Astrocyte (in vitro differentiated cells and primary cell): Measurements from ENCODE around the gene ITSN1. TPM values are rescaled to one million over a fixed set of nuclear protein-coding genes. Genes with fewer than 3 reads are reported as not detected.

ENCODE experiments used
- DNase-seq: peaks from one replicate; pipeline ENCODE4 v3.0.0-alpha.2; 2010; ENCODE audit warnings: low read depth
- FAIRE-seq: peaks from 2 replicates; lab custom pipeline; 2011; peaks lifted over from hg19 to GRCh38; lab: Jason Lieb, UNC
- H2AFZ ChIP-seq: 2 replicates; pipeline ENCODE4 v1.6.0; 2012; ENCODE audit warnings: low read depth, low read length, inconsistent platforms
- H3K27ac ChIP-seq: 2 replicates; pipeline ENCODE4 v1.5.1; 2011; ENCODE audit warnings: low read depth, low read length, inconsistent platforms
- H3K27me3 ChIP-seq: 2 replicates; pipeline ENCODE4 v1.6.0; 2011; ENCODE audit warnings: low read length, inconsistent platforms; ENCODE audit not compliant: insufficient read depth
- H3K36me3 ChIP-seq: 2 replicates; pipeline ENCODE4 v1.5.1; 2011; ENCODE audit warnings: low read length, inconsistent platforms; ENCODE audit not compliant: insufficient read depth
- H3K4me1 ChIP-seq: 2 replicates; pipeline ENCODE4 v1.5.1; 2011; ENCODE audit warnings: low read length, inconsistent platforms; ENCODE audit not compliant: insufficient read depth
- H3K4me2 ChIP-seq: 2 replicates; pipeline ENCODE4 v1.6.0; 2012; ENCODE audit warnings: low read length, inconsistent platforms
- H3K4me3 ChIP-seq: 2 replicates; pipeline ENCODE4 v1.5.1; 2011; ENCODE audit warnings: low read depth, mild to moderate bottlenecking, low read length, inconsistent platforms; ENCODE audit not compliant: insufficient read depth
- H3K79me2 ChIP-seq: 2 replicates; pipeline ENCODE4 v1.6.0; 2012; ENCODE audit warnings: mild to moderate bottlenecking, low read length, inconsistent platforms; ENCODE audit not compliant: insufficient read depth
- H3K9ac ChIP-seq: 2 replicates; pipeline ENCODE4 v1.6.0; 2012; ENCODE audit warnings: mild to moderate bottlenecking, low read length, inconsistent platforms
- H3K9me3 ChIP-seq: 2 replicates; pipeline ENCODE4 v1.5.1; 2012; ENCODE audit warnings: low read depth, mild to moderate bottlenecking, low read length, inconsistent platforms; ENCODE audit not compliant: insufficient read depth
- H4K20me1 ChIP-seq: 2 replicates; pipeline ENCODE4 v1.6.0; 2012; ENCODE audit warnings: low read length, inconsistent platforms; ENCODE audit not compliant: insufficient read depth
- H3K27ac Mint-ChIP-seq: one replicate; pipeline ENCODE4 v1.8.0; 2021; ENCODE audit warnings: mild to moderate bottlenecking, mixed read lengths; ENCODE audit not compliant: unreplicated experiment
- H3K27me3 Mint-ChIP-seq: one replicate; pipeline ENCODE4 v1.8.0; 2021; ENCODE audit warnings: low read depth, mixed read lengths; ENCODE audit not compliant: unreplicated experiment
- H3K36me3 Mint-ChIP-seq: one replicate; pipeline ENCODE4 v1.8.0; 2021; ENCODE audit warnings: low read depth, mixed read lengths; ENCODE audit not compliant: unreplicated experiment
- H3K4me1 Mint-ChIP-seq: one replicate; pipeline ENCODE4 v1.8.0; 2021; ENCODE audit warnings: low read depth, mixed read lengths; ENCODE audit not compliant: unreplicated experiment
- H3K4me3 Mint-ChIP-seq: one replicate; pipeline ENCODE4 v1.8.0; 2021; ENCODE audit warnings: mild to moderate bottlenecking, moderate library complexity, mixed read lengths; ENCODE audit not compliant: unreplicated experiment
- H3K9me3 Mint-ChIP-seq: one replicate; pipeline ENCODE4 v1.8.0; 2021; ENCODE audit warnings: mild to moderate bottlenecking, mixed read lengths; ENCODE audit not compliant: unreplicated experiment
- CTCF ChIP-seq: IDR thresholded peaks from 2 replicates; pipeline ENCODE4 v1.5.1; 2011; ENCODE audit warnings: low read depth, mild to moderate bottlenecking, inconsistent platforms, low read length, moderate library complexity; ENCODE audit not compliant: insufficient read depth
- EZH2 ChIP-seq: IDR thresholded peaks from 2 replicates; pipeline ENCODE4 v1.6.1; 2012; ENCODE audit warnings: mild to moderate bottlenecking, low read length, inconsistent platforms; ENCODE audit not compliant: insufficient read depth
- total RNA-seq: library from RNA; stranded (reverse); gene quantifications from 2 replicates; pipeline ENCODE4 v1.2.1, GENCODE V29; 2021

Gene ITSN1
- total RNA-seq, 1 donor from 2014 or later = 77.3 TPM

DNA sequence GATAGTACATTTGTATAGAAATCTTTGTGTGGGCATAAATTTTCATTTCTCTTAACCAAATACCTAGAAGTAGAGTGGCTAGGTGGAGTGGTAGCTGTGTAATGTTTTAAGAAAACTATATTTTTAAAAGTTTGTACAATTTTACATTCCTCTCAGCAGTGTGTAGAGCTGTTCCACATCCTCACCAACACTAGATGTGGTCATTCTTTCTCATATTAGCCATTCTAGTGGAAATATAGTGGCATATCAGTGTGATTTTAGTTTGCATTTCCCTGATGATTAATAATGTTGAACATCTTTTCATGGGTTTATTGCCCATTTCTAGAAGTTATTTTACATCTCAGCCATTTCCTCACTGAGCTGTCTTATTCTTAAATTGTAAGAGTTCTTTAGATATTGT lies 65.5 kb downstream of the ITSN1 start:
- Histone ChIP-seq H3K9ac (no peak overlapping the region), H3K4me1 (no peaks in the 10 kb centered on the region), H3K4me3 (no peak overlapping the region), H3K27me3 (no peaks in the 10 kb centered on the region), H3K4me2 (no peak overlapping the region), H3K27ac (no peak overlapping the region), H3K79me2 (peaks cover 70% of the 10 kb centered on the region), H3K9me3 (no peaks in the 10 kb centered on the region), H4K20me1 (peaks cover 22% of the 10 kb centered on the region), H3K36me3 (no peaks in the 10 kb centered on the region), H2AFZ (no peak overlapping the region)
- peaks cover 19% of the 10 kb centered on the region for H3K4me1 Mint-ChIP-seq
- FAIRE-seq (no peak), DNase-seq (no peak)
- TF ChIP-seq EZH2 = no peak
- TF ChIP-seq CTCF = no peak
- H3K4me3 Mint-ChIP-seq = no peak overlapping the region
- H3K27me3 Mint-ChIP-seq = no peaks in the 10 kb centered on the region
- no peaks in the 10 kb centered on the region for H3K9me3 Mint-ChIP-seq
- peaks cover 6% of the 10 kb centered on the region for H3K36me3 Mint-ChIP-seq
- H3K27ac Mint-ChIP-seq = peak overlapping the region; percentile 72

DNA sequence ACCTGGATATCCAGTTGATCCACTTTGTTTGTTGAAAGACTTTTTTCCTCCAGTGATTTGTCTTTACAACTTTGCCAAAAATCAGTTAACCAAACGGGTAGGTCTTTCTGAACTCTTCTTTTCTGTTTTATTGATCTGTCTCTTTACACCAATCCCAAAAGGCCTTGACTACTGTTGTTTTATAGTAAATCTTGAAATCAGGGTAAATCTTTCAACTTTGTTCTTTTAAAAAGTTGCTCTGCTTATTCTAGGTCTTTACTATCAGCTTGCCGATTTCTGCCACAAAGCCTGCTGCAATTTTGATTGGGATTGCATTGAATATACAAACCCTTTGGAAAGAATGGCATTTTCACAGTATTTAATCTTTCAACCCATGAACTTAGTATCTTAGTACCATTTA lies 66.6 kb downstream of the ITSN1 start:
- FAIRE-seq = no peak
- DNase-seq = no peak
- Histone ChIP-seq H2AFZ (no peak overlapping the region), H3K27ac (no peak overlapping the region), H4K20me1 (peaks cover 15% of the 10 kb centered on the region), H3K4me3 (no peak overlapping the region), H3K9me3 (no peaks in the 10 kb centered on the region), H3K4me2 (no peak overlapping the region), H3K27me3 (no peaks in the 10 kb centered on the region), H3K4me1 (no peaks in the 10 kb centered on the region), H3K36me3 (no peaks in the 10 kb centered on the region), H3K79me2 (peaks cover 65% of the 10 kb centered on the region), H3K9ac (no peak overlapping the region)
- no peaks in the 10 kb centered on the region for H3K9me3 Mint-ChIP-seq
- peaks cover 6% of the 10 kb centered on the region for H3K36me3 Mint-ChIP-seq
- TF ChIP-seq EZH2 (no peak), CTCF (no peak)
- H3K27ac Mint-ChIP-seq = no peak overlapping the region
- H3K4me3 Mint-ChIP-seq = no peak overlapping the region
- H3K4me1 Mint-ChIP-seq = peaks cover 15% of the 10 kb centered on the region
- H3K27me3 Mint-ChIP-seq = no peaks in the 10 kb centered on the region

DNA sequence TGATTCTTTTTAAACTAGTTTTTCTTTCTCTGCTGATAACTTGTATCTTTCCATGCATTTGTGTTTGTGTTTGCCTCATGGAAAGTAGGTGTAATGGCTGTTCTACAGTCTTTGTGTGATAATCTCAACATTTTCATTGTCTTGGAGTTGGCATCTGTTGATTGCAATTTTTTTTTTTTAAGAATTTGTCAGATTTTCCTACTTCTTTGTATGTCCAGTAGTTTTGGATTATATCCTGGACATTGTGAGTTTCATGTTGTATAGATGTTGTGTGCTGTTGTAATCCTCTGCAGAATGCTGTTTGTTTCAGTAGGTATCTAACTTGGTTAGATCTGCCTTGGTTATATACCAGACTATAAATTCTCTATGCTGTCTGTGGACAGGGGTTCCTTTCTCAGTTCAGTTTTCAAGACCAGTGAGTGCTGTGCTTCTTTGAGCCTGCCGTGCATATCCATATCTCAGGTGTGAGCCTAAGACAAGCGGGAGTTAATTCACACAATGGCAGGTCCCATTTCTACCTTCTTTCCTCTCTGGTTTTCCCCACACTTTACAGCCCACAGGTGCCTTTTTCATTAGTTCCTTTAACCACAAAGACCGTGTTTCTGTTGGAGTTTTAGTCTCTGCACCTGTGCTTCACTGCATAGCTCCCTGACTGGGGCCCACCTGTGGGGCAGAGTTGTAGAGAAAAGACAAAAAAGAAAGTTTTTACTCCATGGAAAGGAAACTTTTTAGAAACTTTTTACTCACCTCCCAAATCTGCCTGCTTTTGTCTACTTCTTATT lies 69.9 kb downstream of the ITSN1 start:
- Mint-ChIP-seq H3K9me3 (no peaks in the 10 kb centered on the region), H3K4me3 (no peak overlapping the region), H3K36me3 (peaks cover 9% of the 10 kb centered on the region), H3K27me3 (no peaks in the 10 kb centered on the region), H3K4me1 (peaks cover 16% of the 10 kb centered on the region), H3K27ac (no peak overlapping the region)
- H3K27me3 ChIP-seq = no peaks in the 10 kb centered on the region
- H3K4me1 ChIP-seq = no peaks in the 10 kb centered on the region
- no peak for DNase-seq
- no peak for FAIRE-seq
- H3K27ac ChIP-seq = no peak overlapping the region
- H3K36me3 ChIP-seq = no peaks in the 10 kb centered on the region
- H2AFZ ChIP-seq = no peak overlapping the region
- no peak for TF ChIP-seq CTCF
- no peak for TF ChIP-seq EZH2
- H4K20me1 ChIP-seq = peaks cover 17% of the 10 kb centered on the region
- H3K9ac ChIP-seq = no peak overlapping the region
- no peak overlapping the region for H3K4me2 ChIP-seq
- no peak overlapping the region for H3K4me3 ChIP-seq
- H3K9me3 ChIP-seq = no peaks in the 10 kb centered on the region
- H3K79me2 ChIP-seq = peaks cover 76% of the 10 kb centered on the region
